Inferior parietal cortex (tissue), 1 donor: ENCODE data around the gene LRTM2.

ENCODE experiments used
- DNase-seq: peaks from one replicate; pipeline ENCODE4 v3.0.0-alpha.2; 2016; ENCODE audit errors: extremely low spot score

Gene LRTM2

GRCh38 chr12:1797991-1798640 lies 22.2 kb upstream of the LRTM2 start:
- no peak for DNase-seq

GRCh38 chr12:1798641-1799020 lies 21.7 kb upstream of the LRTM2 start:
- DNase-seq = no peak

GRCh38 chr12:1799051-1799881 lies 21.1 kb upstream of the LRTM2 start:
- no peak for DNase-seq

GRCh38 chr12:1799882-1800400 lies 20.4 kb upstream of the LRTM2 start:
- no peak for DNase-seq

- DNase-seq = no peak
Measured at GRCh38 chr12:1800401-1801302, 19.7 kb upstream of the LRTM2 start.

- DNase-seq = no peak
Measured at GRCh38 chr12:1801303-1801975, 18.9 kb upstream of the LRTM2 start.

GRCh38 chr12:1803736-1804135 lies 16.6 kb upstream of the LRTM2 start:
- no peak for DNase-seq

GRCh38 chr12:1804545-1805332 lies 15.6 kb upstream of the LRTM2 start:
- peak; percentile 95 for DNase-seq

- DNase-seq = no peak
Measured at GRCh38 chr12:1805441-1806081, 14.8 kb upstream of the LRTM2 start.

GRCh38 chr12:1806301-1807086 lies 13.9 kb upstream of the LRTM2 start:
- no peak for DNase-seq

- DNase-seq = no peak
Measured at GRCh38 chr12:1807087-1807860, 13.1 kb upstream of the LRTM2 start.

GRCh38 chr12:1808036-1808797 lies 12.1 kb upstream of the LRTM2 start:
- no peak for DNase-seq

GRCh38 chr12:1808798-1809480 lies 11.4 kb upstream of the LRTM2 start:
- no peak for DNase-seq

GRCh38 chr12:1809591-1810190 lies 10.7 kb upstream of the LRTM2 start:
- no peak for DNase-seq

- DNase-seq = no peak
Measured at GRCh38 chr12:1810201-1810930, 10.0 kb upstream of the LRTM2 start.

- no peak for DNase-seq
Measured at GRCh38 chr12:1810931-1811280, 9.5 kb upstream of the LRTM2 start.
